Psoas muscle (tissue), 8 donors: ENCODE results near the gene PCDH9. TPM values are rescaled to one million over a fixed set of nuclear protein-coding genes. Genes with fewer than 3 reads are reported as not detected.
A peak's percentile ranks its signal among the peaks of the same experiment; 100 is the strongest.

Source experiments
- ATAC-seq, 4 donors: fragments of 200-7000 bp; cut with Tn5 transposase; one replicate each; pipeline ENCODE4 v1.9.1; 2020; ENCODE audit warnings: moderate library complexity in 3 of 4, mild to moderate bottlenecking in 2 of 4
- DNase-seq, 2 donors: peaks; one replicate each; pipeline ENCODE4 v3.0.0-alpha.2; 2020
- H3K27ac ChIP-seq: fragments of 200-600 bp; one replicate; pipeline ENCODE4 v1.8.0; 2022
- H3K27me3 ChIP-seq, 3 donors: fragments of 200-600 bp in 1 of 3; one replicate each; pipeline versions ENCODE4 v1.6.1 to v1.8.0; 2013 to 2022; ENCODE audit warnings: low read length in 2 of 3, mild to moderate bottlenecking in 2 of 3, moderate library complexity in 1 of 3; ENCODE audit not compliant: insufficient read depth in 3 of 3
- H3K36me3 ChIP-seq, 2 donors: fragments of 200-600 bp in 1 of 2; one replicate each; pipeline versions ENCODE4 v1.6.1 to v1.8.0; 2013 to 2022; ENCODE audit warnings: low read depth in 1 of 2, mild to moderate bottlenecking in 1 of 2, moderate library complexity in 1 of 2; ENCODE audit not compliant: insufficient read depth in 1 of 2
- H3K4me1 ChIP-seq: fragments of 200-600 bp; one replicate; pipeline ENCODE4 v1.8.0; 2022
- H3K4me3 ChIP-seq: fragments of 200-600 bp; one replicate; pipeline ENCODE4 v1.8.0; 2022; ENCODE audit warnings: mild to moderate bottlenecking
- H3K9me3 ChIP-seq: fragments of 200-600 bp; one replicate; pipeline ENCODE4 v1.8.0; 2022
- WGBS, 3 donors: extraction: QIAGEN DNeasy Blood & Tissue Kit; methylation state at CpG; one replicate each; pipeline versions ENCODE4 v1.1.6 to v1.1.7; 2013; 5-methylcytosine and 5-hydroxymethylcytosine counted together
- intact Hi-C, 2 donors: fragments of 100-400 bp; cut with DNase I; formaldehyde crosslinking; loops; one replicate each; pipeline versions ENCODE4 v1.11.0 to v1.14.2; 2022
- polyA plus RNA-seq, 3 donors: library from polyadenylated mRNA; stranded (reverse); fragments of 200-250 nt; gene quantifications; one replicate each; pipeline ENCODE4 v1.2.3, GENCODE V29; 2013
- total RNA-seq, 4 donors: library from RNA; stranded (reverse); fragmentation: NEBNext Ultra II Directional in 2 of 4; extraction: Animal tissue kit (Norgen Biotek cat#: 25700) in 2 of 4; gene quantifications; one replicate each; pipeline versions ENCODE4 v1.2.1 to v1.2.4, GENCODE V29; 2021 to 2023
- TF ChIP-seq, protein P1 (sequence below): fragments of 200-600 bp; IDR thresholded peaks from one replicate; pipeline ENCODE4 v1.8.0; 2022; ENCODE audit warnings: antibody characterized with exemption
- donor health status: healthy with polysubstance abuse.
- donor health status: DM: no; HTN: no; CAD: no; lungs with moderate emphysema.
- donor health status: Bipolar disorder and iron deficiency.
- donor health status: healthy.
- donor health status: DM: yes; HTN: yes; CAD: no.
- donor health status: DM: no; HTN: no; CAD: no.
- donor health status: DM: no; HTN: no; CAD: no.
- donor health status: DM: yes; HTN: yes; CAD: no.

PCDH9 gene
- total and polyA plus RNA-seq, 7 donors, result 0.27 to 4.9 (median 2.1) TPM

DNA sequence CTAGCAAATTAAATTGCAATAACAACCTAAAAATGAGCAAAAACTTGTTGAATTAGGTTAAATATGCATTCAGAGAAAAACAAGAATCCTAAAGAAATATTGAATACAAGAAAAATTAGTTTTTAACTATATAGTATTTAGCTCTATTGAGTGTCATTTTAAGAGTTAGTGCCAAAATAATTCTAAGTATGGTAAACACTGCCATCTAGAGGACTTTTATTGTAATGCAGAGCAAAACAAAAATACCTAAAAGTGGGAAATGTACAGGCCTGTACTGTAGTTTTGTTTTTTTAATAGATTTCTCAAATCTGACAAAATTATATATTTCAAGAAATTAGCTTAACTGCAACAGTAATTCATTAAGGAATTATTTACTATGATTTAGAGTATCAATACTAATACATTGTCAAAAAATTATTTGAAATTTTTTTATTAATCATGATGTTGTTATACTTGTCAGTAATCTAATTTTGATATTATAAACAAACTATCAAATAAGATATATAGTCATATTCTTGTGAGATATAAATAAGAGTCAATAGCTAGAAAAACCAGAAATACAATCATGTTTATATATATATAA lies 8.2 kb upstream of the PCDH9 start:
- no peak overlapping the region for H3K27ac ChIP-seq
- H3K9me3 ChIP-seq, result no peaks in the 10 kb centered on the region
- DNase-seq (no peak), ATAC-seq (peak in 3 of 4 donors; percentile 39 to 74 (median 58))
- intact Hi-C loops, result no loop called here
- no peaks in the 10 kb centered on the region for H3K36me3 ChIP-seq
- H3K4me3 ChIP-seq, result no peak overlapping the region
- TF ChIP-seq, protein P1, sequence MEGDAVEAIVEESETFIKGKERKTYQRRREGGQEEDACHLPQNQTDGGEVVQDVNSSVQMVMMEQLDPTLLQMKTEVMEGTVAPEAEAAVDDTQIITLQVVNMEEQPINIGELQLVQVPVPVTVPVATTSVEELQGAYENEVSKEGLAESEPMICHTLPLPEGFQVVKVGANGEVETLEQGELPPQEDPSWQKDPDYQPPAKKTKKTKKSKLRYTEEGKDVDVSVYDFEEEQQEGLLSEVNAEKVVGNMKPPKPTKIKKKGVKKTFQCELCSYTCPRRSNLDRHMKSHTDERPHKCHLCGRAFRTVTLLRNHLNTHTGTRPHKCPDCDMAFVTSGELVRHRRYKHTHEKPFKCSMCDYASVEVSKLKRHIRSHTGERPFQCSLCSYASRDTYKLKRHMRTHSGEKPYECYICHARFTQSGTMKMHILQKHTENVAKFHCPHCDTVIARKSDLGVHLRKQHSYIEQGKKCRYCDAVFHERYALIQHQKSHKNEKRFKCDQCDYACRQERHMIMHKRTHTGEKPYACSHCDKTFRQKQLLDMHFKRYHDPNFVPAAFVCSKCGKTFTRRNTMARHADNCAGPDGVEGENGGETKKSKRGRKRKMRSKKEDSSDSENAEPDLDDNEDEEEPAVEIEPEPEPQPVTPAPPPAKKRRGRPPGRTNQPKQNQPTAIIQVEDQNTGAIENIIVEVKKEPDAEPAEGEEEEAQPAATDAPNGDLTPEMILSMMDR, result peak; percentile 91
- no peaks in the 10 kb centered on the region for H3K4me1 ChIP-seq
- H3K27me3 ChIP-seq, result no peaks in the 10 kb centered on the region

DNA sequence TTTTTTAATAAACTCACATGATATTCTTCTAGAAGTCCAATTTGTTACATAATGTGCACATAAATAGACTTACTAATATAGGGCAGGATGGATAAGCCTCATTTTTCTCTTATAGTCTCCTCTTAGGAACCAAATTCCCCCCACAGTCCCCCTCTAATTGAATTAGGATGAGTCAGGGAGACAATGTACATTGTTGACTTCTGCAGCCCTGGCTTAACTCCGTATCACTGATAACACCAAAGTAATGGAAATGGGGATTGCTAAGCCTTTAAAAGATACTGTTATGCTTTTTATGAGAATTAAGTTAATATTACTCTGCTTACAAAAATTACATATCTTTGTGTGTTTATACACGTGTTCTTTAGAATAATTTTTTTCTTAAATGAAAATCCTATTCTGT lies 5.1 kb upstream of the PCDH9 start:
- DNase-seq (no peak), ATAC-seq (no peak)
- Histone ChIP-seq H3K4me3 (peak overlapping the region; percentile 84), H3K4me1 (peaks cover 4% of the 10 kb centered on the region), H3K36me3 (no peaks in the 10 kb centered on the region), H3K9me3 (no peaks in the 10 kb centered on the region), H3K27ac (peak overlapping the region; percentile 84), H3K27me3 (no peaks in the 10 kb centered on the region)
- intact Hi-C loops, result no loop called here
- 66 to 78% (median 70%) methylated on average over 2 of the region's 2 CpGs for WGBS, 3 donors
- TF ChIP-seq, protein P1, result no peak

DNA sequence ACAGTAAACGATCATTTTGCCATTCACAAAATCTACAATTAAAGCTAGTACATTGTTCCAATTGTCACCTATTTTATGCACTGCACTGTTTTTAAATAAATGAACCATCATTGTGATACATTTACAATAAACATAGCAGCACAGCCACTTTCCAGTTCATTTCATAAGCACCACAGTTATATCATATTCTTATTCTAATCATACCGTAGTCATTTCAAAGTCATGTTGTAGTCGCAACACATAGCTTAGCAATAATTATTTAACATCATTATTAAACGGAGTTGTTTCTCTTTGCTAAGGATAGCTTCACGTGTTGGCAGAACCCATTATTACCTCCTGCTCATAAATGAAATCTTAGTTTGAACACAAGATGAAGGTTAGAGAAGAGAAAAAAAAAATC lies 2.2 kb upstream of the PCDH9 start:
- TF ChIP-seq, protein P1, result no peak
- H3K4me3 ChIP-seq, result peak overlapping the region; percentile 84

DNA sequence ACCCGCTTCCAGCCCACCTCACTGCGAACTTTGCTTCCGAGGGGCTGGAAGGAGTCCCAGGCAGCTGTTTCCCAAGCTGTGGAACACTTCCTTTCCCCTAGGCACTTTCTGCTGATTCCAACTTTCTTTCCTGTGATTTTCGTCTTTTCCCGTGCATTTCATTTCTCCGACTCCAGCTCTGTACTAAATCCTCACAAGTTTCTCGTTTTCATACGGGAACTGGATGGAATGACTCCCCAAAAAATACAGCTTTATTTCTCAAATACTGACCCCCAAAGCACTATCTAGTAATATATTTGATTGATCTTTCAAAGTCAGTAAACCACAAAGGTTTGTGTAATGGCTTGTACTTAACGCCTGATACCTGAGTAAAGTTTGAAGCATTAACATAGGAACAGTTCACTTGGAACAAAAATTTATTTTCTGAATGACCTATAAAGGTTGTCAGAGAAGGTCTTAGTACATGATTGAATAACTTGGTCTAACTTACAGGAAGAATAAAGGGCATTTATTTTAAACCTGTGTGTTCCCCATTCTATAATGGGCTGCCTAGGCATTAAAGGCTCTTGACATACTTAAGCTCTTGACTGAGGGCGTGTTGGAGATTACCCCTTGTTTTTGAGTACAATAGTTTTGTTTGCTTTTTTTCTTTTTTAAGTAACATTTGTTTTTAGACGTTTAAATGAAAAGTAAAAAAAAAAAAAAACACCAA lies 1.3 kb upstream of the PCDH9 start:
- Histone ChIP-seq H3K36me3 (no peaks in the 10 kb centered on the region), H3K9me3 (no peaks in the 10 kb centered on the region), H3K4me1 (peaks cover 4% of the 10 kb centered on the region), H3K27ac (peak overlapping the region; percentile 84), H3K27me3 (no peaks in the 10 kb centered on the region), H3K4me3 (peak overlapping the region; percentile 84)
- TF ChIP-seq, protein P1, result no peak
- 4 to 9% (median 5%) methylated on average over 11 of the region's 11 CpGs for WGBS, 3 donors
- intact Hi-C loops, result no loop called here
- no peak for ATAC-seq
- DNase-seq, result no peak

More for the DNA sequence above, 2.2 kb upstream of the PCDH9 start:
- H3K9me3 ChIP-seq, result no peaks in the 10 kb centered on the region
- no peaks in the 10 kb centered on the region for H3K36me3 ChIP-seq
- H3K27ac ChIP-seq, result peak overlapping the region; percentile 84
- ATAC-seq (no peak), DNase-seq (no peak)
- H3K4me1 ChIP-seq, result peaks cover 4% of the 10 kb centered on the region
- H3K27me3 ChIP-seq, result no peaks in the 10 kb centered on the region
- 66 to 89% (median 72%) methylated on average over 5 of the region's 5 CpGs for WGBS, 3 donors
- intact Hi-C loops, result no loop called here
